H1 (cell line): ENCODE measurements around the gene ZFP64. TPM values are rescaled to one million over a fixed set of nuclear protein-coding genes. Genes with fewer than 3 reads are reported as not detected.

Source experiments
- BRCA1 ChIP-seq: IDR thresholded peaks from 2 replicates; pipeline ENCODE4 v1.6.1; 2012; ENCODE audit warnings: low read depth, low read length, improper control_type of control experiment
- CEBPB ChIP-seq: IDR thresholded peaks from 2 replicates; pipeline ENCODE4 v1.6.1; 2012; ENCODE audit warnings: low read depth, low read length
- E2F6 ChIP-seq: IDR thresholded peaks from 2 replicates; pipeline ENCODE4 v1.6.1; 2012; ENCODE audit warnings: inconsistent platforms
- KDM4A ChIP-seq: IDR thresholded peaks from one replicate; pipeline ENCODE4 v1.7.1; 2012; ENCODE audit warnings: low read depth, mild to moderate bottlenecking, moderate library complexity, low read length, inconsistent platforms; ENCODE audit not compliant: severe bottlenecking
- TAF7 ChIP-seq: optimal IDR thresholded peaks from 2 replicates; pipeline ENCODE3; 2011; ENCODE audit warnings: low read depth, mild to moderate bottlenecking, inconsistent platforms, low read length, moderate library complexity, borderline replicate concordance
- polyA plus RNA-seq, 7 experiments: library from polyadenylated mRNA; depleted of rRNA in 3 of 7; stranded (reverse) in 5 of 7; unstranded in 2 of 7; fragments of >200 nt in 5 of 7; fragments of 200-250 nt in 2 of 7; gene quantifications; 1 replicate in 5 of 7; 2 replicates in 1 of 7; 4 replicates in 1 of 7; pipeline versions ENCODE4 v1.2.1 to v1.2.3, GENCODE V29; 2011 to 2013; ENCODE audit warnings: missing spikeins in 2 of 7, mixed read lengths in 2 of 7
- total RNA-seq: library from RNA; stranded (reverse); fragmentation: NEBNext Ultra II Directional; extraction: Animal tissue kit (Norgen Biotek cat#: 25700); gene quantifications from 2 replicates; pipeline ENCODE4 v1.2.1, GENCODE V29; 2021

The ZFP64 gene
- total and polyA plus RNA-seq, 2 of the 8 experiments (the other 6 are each of a cell fraction or from before 2014, with no cell fraction given) = 25.3 to 43.7 TPM

GRCh38 chr20:52207020-52207810, 15.6 kb upstream of the ZFP64 start (continued):
- TF ChIP-seq E2F6 = no peak
- TF ChIP-seq CEBPB = no peak
- TF ChIP-seq BRCA1 = no peak
- no peak for TF ChIP-seq KDM4A
- no peak for TF ChIP-seq TAF7
- TF ChIP-seq, all 59 proteins: peak for 0
